Neural progenitor cell (in vitro differentiated cells): ENCODE results near the gene TMEM139. TPM values are rescaled to one million over a fixed set of nuclear protein-coding genes. Genes with fewer than 3 reads are reported as not detected.

Source experiments
- DNase-seq: peaks from one replicate; pipeline ENCODE4 v3.0.0-alpha.2; 2016; ENCODE audit warnings: low spot score
- H2AFZ ChIP-seq: fragments of 200-600 bp; sonication (generic); replicated peaks from 2 replicates; pipeline ENCODE4 v1.6.1; 2016; ENCODE audit warnings: antibody characterized with exemption
- H3F3A ChIP-seq: fragments of 200-600 bp; sonication (generic); 2 replicates; pipeline ENCODE4 v1.6.1; 2016; ENCODE audit warnings: antibody characterized with exemption, low read depth
- H3K27ac ChIP-seq: fragments of 200-600 bp; sonication (generic); 2 replicates; pipeline ENCODE4 v1.5.1; 2016; ENCODE audit warnings: mild to moderate bottlenecking
- H3K27me3 ChIP-seq: fragments of 200-600 bp; sonication (generic); 2 replicates; pipeline ENCODE4 v1.6.1; 2016; ENCODE audit warnings: mild to moderate bottlenecking, moderate library complexity
- H3K36me3 ChIP-seq: fragments of 200-600 bp; sonication (generic); 2 replicates; pipeline ENCODE4 v1.5.1; 2016
- H3K4me1 ChIP-seq: fragments of 200-600 bp; sonication (generic); 2 replicates; pipeline ENCODE4 v1.6.1; 2016; ENCODE audit warnings: mixed run types
- H3K4me2 ChIP-seq: fragments of 200-600 bp; sonication (generic); 2 replicates; pipeline ENCODE4 v1.6.1; 2016
- H3K4me3 ChIP-seq: fragments of 200-600 bp; sonication (generic); 2 replicates; pipeline ENCODE4 v1.5.1; 2016
- H3K79me2 ChIP-seq: fragments of 200-600 bp; sonication (generic); 2 replicates; pipeline ENCODE4 v1.6.1; 2016; ENCODE audit warnings: low read depth
- H3K9ac ChIP-seq: fragments of 200-600 bp; sonication (generic); 2 replicates; pipeline ENCODE4 v1.6.1; 2016
- H3K9me3 ChIP-seq: fragments of 200-600 bp; sonication (generic); 2 replicates; pipeline ENCODE4 v1.5.1; 2016; ENCODE audit warnings: low read depth
- H4K20me1 ChIP-seq: fragments of 200-600 bp; sonication (generic); 2 replicates; pipeline ENCODE4 v1.6.1; 2016; ENCODE audit warnings: low read depth
- H3K27ac Mint-ChIP-seq: 3 replicates; pipeline ENCODE4 v1.8.0; 2021; ENCODE audit warnings: mixed read lengths
- H3K27me3 Mint-ChIP-seq: 2 replicates; pipeline ENCODE4 v1.8.0; 2022; ENCODE audit warnings: low read depth, mild to moderate bottlenecking, inconsistent platforms, moderate library complexity, mixed read lengths; ENCODE audit not compliant: insufficient read depth
- H3K36me3 Mint-ChIP-seq: 3 replicates; pipeline ENCODE4 v1.8.0; 2021; ENCODE audit warnings: mixed read lengths
- H3K4me1 Mint-ChIP-seq: 3 replicates; pipeline ENCODE4 v1.8.0; 2021; ENCODE audit warnings: mixed read lengths
- H3K4me3 Mint-ChIP-seq: 3 replicates; pipeline ENCODE4 v1.8.0; 2021; ENCODE audit warnings: mild to moderate bottlenecking, moderate library complexity, mixed read lengths
- H3K9me3 Mint-ChIP-seq: 3 replicates; pipeline ENCODE4 v1.8.0; 2020; ENCODE audit warnings: mixed read lengths
- EZH2 ChIP-seq: fragments of 200-600 bp; sonication (generic); IDR thresholded peaks from 2 replicates; pipeline ENCODE4 v1.6.1; 2017; ENCODE audit warnings: antibody characterized with exemption, mild to moderate bottlenecking, moderate library complexity
- EZH2phosphoT487 ChIP-seq: fragments of 200-600 bp; sonication (generic); IDR thresholded peaks from 2 replicates; pipeline ENCODE4 v1.6.1; 2017; ENCODE audit warnings: antibody characterized with exemption
- total RNA-seq: library from RNA; depleted of rRNA; stranded (reverse); fragments of >200 nt; gene quantifications from 2 replicates; pipeline ENCODE4 v1.2.3, GENCODE V29; 2015; ENCODE audit warnings: low replicate concordance
- TF ChIP-seq, protein P1 (sequence below): fragments of 200-600 bp; sonication (generic); IDR thresholded peaks from 2 replicates; pipeline ENCODE4 v1.5.1; 2017; ENCODE audit warnings: antibody characterized with exemption, mild to moderate bottlenecking

The TMEM139 gene
- total RNA-seq, 1 donor from 2014 or later = 0.94 TPM

DNA sequence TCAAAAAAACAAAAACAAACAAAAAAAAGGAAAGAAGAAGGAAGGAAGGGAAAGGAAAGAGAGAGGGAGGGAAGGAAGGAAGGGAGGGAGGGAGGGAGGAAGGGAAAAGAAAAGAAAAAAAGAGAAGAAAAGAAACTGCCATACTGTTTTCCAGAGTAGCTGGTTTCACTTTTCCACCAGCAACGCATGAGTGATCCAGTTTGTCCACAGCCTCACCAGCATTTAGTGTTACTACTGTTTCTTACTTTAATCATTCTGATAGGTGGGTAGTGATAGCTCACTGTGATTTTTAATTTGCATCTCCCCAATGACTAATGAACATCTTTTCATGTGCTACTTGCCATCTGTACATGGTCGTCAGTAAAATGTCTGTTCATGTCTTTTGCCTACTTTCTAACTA lies 11.9 kb upstream of the TMEM139 start:
- H3K4me1 Mint-ChIP-seq = no peaks in the 10 kb centered on the region
- Histone ChIP-seq H3K27ac (no peak overlapping the region), H2AFZ (no peak overlapping the region), H4K20me1 (no peaks in the 10 kb centered on the region), H3K4me2 (no peak overlapping the region), H3K36me3 (no peaks in the 10 kb centered on the region), H3K4me3 (no peak overlapping the region), H3K4me1 (no peaks in the 10 kb centered on the region), H3F3A (no peaks in the 10 kb centered on the region), H3K79me2 (no peaks in the 10 kb centered on the region), H3K9ac (no peak overlapping the region), H3K27me3 (no peaks in the 10 kb centered on the region), H3K9me3 (no peaks in the 10 kb centered on the region)
- no peak for DNase-seq
- H3K4me3 Mint-ChIP-seq = no peak overlapping the region
- no peak for TF ChIP-seq EZH2
- TF ChIP-seq, protein P1, sequence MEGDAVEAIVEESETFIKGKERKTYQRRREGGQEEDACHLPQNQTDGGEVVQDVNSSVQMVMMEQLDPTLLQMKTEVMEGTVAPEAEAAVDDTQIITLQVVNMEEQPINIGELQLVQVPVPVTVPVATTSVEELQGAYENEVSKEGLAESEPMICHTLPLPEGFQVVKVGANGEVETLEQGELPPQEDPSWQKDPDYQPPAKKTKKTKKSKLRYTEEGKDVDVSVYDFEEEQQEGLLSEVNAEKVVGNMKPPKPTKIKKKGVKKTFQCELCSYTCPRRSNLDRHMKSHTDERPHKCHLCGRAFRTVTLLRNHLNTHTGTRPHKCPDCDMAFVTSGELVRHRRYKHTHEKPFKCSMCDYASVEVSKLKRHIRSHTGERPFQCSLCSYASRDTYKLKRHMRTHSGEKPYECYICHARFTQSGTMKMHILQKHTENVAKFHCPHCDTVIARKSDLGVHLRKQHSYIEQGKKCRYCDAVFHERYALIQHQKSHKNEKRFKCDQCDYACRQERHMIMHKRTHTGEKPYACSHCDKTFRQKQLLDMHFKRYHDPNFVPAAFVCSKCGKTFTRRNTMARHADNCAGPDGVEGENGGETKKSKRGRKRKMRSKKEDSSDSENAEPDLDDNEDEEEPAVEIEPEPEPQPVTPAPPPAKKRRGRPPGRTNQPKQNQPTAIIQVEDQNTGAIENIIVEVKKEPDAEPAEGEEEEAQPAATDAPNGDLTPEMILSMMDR = no peak
- TF ChIP-seq EZH2phosphoT487 = no peak
- H3K27me3 Mint-ChIP-seq = peaks cover 3% of the 10 kb centered on the region
- H3K27ac Mint-ChIP-seq = no peak overlapping the region
- peaks cover 3% of the 10 kb centered on the region for H3K36me3 Mint-ChIP-seq
- H3K9me3 Mint-ChIP-seq = no peaks in the 10 kb centered on the region

DNA sequence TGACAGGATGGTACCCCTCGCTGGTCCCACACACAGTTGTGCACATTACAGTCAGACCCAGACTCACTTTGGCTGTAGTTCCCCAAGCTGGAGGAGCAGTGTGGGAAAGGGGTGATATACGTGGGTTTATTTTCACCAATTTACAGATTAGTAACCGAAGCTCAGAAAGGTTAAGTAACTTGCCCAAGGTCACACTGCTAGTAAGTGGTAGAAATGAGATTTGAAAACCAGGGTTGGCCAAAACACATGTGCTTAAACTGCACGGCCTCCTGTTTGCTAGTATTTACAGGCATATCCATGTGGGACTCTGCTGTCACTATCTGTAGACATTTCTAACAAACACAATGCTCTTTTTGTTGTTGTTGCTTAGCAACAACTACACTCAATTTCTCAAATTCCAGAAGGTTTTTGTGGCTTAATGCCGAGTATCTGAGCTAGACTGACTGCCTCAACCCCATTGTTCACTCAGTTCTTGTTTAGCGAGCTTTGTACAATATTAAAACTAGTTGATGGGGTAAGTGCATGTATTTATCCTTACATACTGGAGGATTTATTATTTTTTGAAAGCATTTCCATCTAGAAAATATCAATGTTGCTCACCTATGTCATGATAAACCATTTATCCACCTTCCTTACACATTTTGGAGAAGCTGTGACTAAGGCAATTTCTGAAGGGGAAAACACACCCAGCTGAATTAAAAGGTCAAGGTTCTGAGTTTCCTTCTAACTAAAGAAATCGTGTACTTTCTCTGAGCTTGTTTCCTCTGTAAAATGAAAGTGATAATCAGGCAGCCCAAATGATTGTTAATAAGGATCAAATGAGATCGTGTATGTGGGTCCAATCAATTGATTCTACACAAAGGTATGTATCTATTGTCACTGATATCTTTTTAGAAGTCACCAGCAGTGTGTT lies 5.3 kb upstream of the TMEM139 start:
- H3K79me2 ChIP-seq = no peaks in the 10 kb centered on the region
- no peaks in the 10 kb centered on the region for H3K9me3 Mint-ChIP-seq
- H3K36me3 ChIP-seq = no peaks in the 10 kb centered on the region
- no peaks in the 10 kb centered on the region for H3F3A ChIP-seq
- DNase-seq = peak; percentile 67
- no peak for TF ChIP-seq EZH2
- TF ChIP-seq EZH2phosphoT487 = no peak
- TF ChIP-seq, protein P1 = no peak
- H3K36me3 Mint-ChIP-seq = no peaks in the 10 kb centered on the region
- no peak overlapping the region for H3K4me3 ChIP-seq
- peak overlapping the region; percentile 19 for H3K4me2 ChIP-seq
- H2AFZ ChIP-seq = no peak overlapping the region
- no peaks in the 10 kb centered on the region for H3K9me3 ChIP-seq
- H3K27me3 Mint-ChIP-seq = no peaks in the 10 kb centered on the region
- H3K4me3 Mint-ChIP-seq = no peak overlapping the region
- no peaks in the 10 kb centered on the region for H4K20me1 ChIP-seq
- H3K27ac Mint-ChIP-seq = peak overlapping the region; percentile 93
- H3K27me3 ChIP-seq = no peaks in the 10 kb centered on the region
- no peak overlapping the region for H3K9ac ChIP-seq
- H3K27ac ChIP-seq = no peak overlapping the region
- H3K4me1 Mint-ChIP-seq = peaks cover 32% of the 10 kb centered on the region
- peaks cover 10% of the 10 kb centered on the region for H3K4me1 ChIP-seq

DNA sequence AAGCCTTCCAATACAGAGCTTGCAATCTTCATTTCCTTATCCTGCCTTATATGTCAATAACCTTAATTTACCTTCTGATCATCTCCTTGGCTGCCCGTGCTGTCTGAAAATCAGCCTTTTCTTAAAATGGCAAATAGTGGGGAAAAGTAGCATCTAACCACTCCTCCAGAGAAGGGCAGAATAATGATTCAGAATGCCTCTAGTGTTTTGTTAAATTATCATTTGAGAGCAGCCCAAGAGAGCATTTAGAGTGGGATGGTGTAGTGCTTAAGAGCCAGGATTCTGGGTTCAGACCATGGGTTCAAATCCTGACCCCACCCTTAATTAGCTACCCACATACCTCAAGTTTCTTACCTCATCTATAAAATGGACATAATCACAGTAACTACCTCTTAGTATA lies 4.6 kb upstream of the TMEM139 start:
- H3K9me3 Mint-ChIP-seq = peaks cover 2% of the 10 kb centered on the region
- Histone ChIP-seq H3K9ac (no peak overlapping the region), H3K4me2 (no peak overlapping the region), H3K27ac (no peak overlapping the region), H2AFZ (no peak overlapping the region), H3K9me3 (no peaks in the 10 kb centered on the region), H3K27me3 (no peaks in the 10 kb centered on the region), H3F3A (no peaks in the 10 kb centered on the region), H3K79me2 (no peaks in the 10 kb centered on the region), H3K4me3 (no peak overlapping the region), H3K36me3 (no peaks in the 10 kb centered on the region), H3K4me1 (peaks cover 10% of the 10 kb centered on the region), H4K20me1 (no peaks in the 10 kb centered on the region)
- H3K4me3 Mint-ChIP-seq = no peak overlapping the region
- H3K27ac Mint-ChIP-seq = peak overlapping the region; percentile 29
- H3K27me3 Mint-ChIP-seq = no peaks in the 10 kb centered on the region
- DNase-seq = no peak
- H3K36me3 Mint-ChIP-seq = no peaks in the 10 kb centered on the region
- TF ChIP-seq, protein P1 = no peak
- TF ChIP-seq EZH2 (no peak), EZH2phosphoT487 (no peak)
- H3K4me1 Mint-ChIP-seq = peaks cover 37% of the 10 kb centered on the region
